Testis (tissue), 3 donors: ENCODE measurements around the gene TUBB4A. TPM values are rescaled to one million over a fixed set of nuclear protein-coding genes. Genes with fewer than 3 reads are reported as not detected.

Experiments used
- DNase-seq: peaks from one replicate; pipeline ENCODE4 v3.0.0-alpha.2; 2019
- H3K27ac ChIP-seq, 2 donors: fragments of 200-600 bp; sonication (generic); one replicate each; pipeline ENCODE4 v1.5.1; 2019
- H3K27me3 ChIP-seq: fragments of 200-600 bp; sonication (generic); one replicate; pipeline ENCODE4 v1.5.1; 2019
- H3K36me3 ChIP-seq: fragments of 200-600 bp; sonication (generic); one replicate; pipeline ENCODE4 v1.5.1; 2017; ENCODE audit warnings: low read depth; ENCODE audit errors: missing control alignments
- H3K4me1 ChIP-seq: fragments of 200-600 bp; sonication (generic); one replicate; pipeline ENCODE4 v1.5.1; 2019
- H3K4me3 ChIP-seq, 2 donors: fragments of 200-600 bp; sonication (generic); one replicate each; pipeline ENCODE4 v1.5.1; 2017 to 2019
- H3K9me3 ChIP-seq: fragments of 200-600 bp; sonication (generic); one replicate; pipeline ENCODE4 v1.5.1; 2017
- CTCF ChIP-seq, 3 experiments: fragments of 450-650 bp in 2 of 3; fragments of 200-600 bp in 1 of 3; sonication (generic) in 1 of 3; IDR thresholded peaks; one replicate each; pipeline ENCODE4 v1.5.1; 2016 to 2019; ENCODE audit warnings: antibody characterized with exemption in 3 of 3, mild to moderate bottlenecking in 2 of 3, moderate library complexity in 1 of 3
- POLR2A ChIP-seq: fragments of 450-650 bp; IDR thresholded peaks from one replicate; pipeline ENCODE4 v1.6.1; 2017; ENCODE audit warnings: antibody characterized with exemption, mild to moderate bottlenecking, moderate library complexity
- WGBS, 2 donors: methylation state at CpG; one replicate each; pipeline ENCODE4 v1.1.5; 2018; 5-methylcytosine and 5-hydroxymethylcytosine counted together
- intact Hi-C: fragments of 100-400 bp; cut with DNase I; formaldehyde crosslinking; loops from one replicate; pipeline ENCODE4 v1.15.1; 2023; ENCODE audit warnings: low total_unique reads
- polyA plus RNA-seq: library from polyadenylated mRNA; stranded (reverse); fragments of 350-450 nt; fragmentation: Illumina TruSeq; extraction: RNeasy Lipid Tissue Mini Kit (QIAGEN cat#74804); gene quantifications from one replicate; pipeline ENCODE4 v1.2.3, GENCODE V29; 2014; ENCODE audit warnings: low read depth, low replicate concordance; ENCODE audit not compliant: insufficient read depth
- total RNA-seq, 2 donors: library from RNA; depleted of rRNA; stranded (reverse); fragments of >200 nt; gene quantifications; one replicate each; pipeline ENCODE4 v1.2.3, GENCODE V29; 2016

TUBB4A gene
- total and polyA plus RNA-seq, 3 donors from 2014 or later, result 205 to 277 (median 217) TPM

GRCh38 chr19:6530386-6531162 is 28.5 kb upstream of the TUBB4A start, which contains the start of gene TNFSF9:
TSS of gene TNFSF9 (plus strand) at chr19:6531026. CDS start at chr19:6531037, 11 bp downstream.
- Histone ChIP-seq H3K27ac (peak within 1 kb of the TSS; percentile 53 to 55), H3K4me1 (peaks cover 9% of the 10 kb centered on the region)

DNA sequence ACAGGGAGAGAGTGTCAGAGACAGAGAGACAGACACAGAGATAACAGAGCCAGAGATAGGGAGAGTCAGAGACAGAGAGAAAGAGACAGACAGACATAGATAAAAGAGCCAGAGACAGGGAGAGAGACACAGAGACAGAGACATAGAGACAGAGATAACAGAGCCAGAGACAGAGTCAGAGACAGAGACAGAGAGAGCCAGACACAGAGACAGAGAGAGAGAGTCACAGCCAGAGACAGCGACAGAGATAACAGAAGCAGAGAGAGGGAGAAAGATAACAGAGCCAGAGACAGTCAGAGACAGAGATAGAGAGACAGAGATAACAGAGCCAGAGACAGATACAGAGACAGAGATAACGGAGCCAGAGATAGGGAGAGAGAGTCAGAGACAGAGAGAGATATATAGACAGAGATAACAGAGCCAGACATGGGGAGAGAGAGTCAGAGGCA is 27.9 kb upstream of the TUBB4A start:
- Histone ChIP-seq H3K4me1 (peaks cover 9% of the 10 kb centered on the region), H3K9me3 (no peaks in the 10 kb centered on the region), H3K36me3 (no peaks in the 10 kb centered on the region), H3K27me3 (no peaks in the 10 kb centered on the region), H3K4me3 (peak overlapping the region in 1 of 2 donors; percentile 60), H3K27ac (peak overlapping the region in 1 of 2 donors; percentile 53)
- WGBS, 2 donors, result 62 to 65% methylated on average over 2 of the region's 2 CpGs
- intact Hi-C loops, result no loop called here
- TF ChIP-seq CTCF (IDR thresholded peaks at IDR 0.05) (no peak), POLR2A (no peak)
- no peak for DNase-seq

More at GRCh38 chr19:6530386-6531162, 28.5 kb upstream of the TUBB4A start, which contains the start of gene TNFSF9:
- intact Hi-C loops, result no loop called here
- H3K27me3 ChIP-seq, result no peaks in the 10 kb centered on the region
- TF ChIP-seq CTCF (IDR thresholded peaks at IDR 0.05), result no peak
- TF ChIP-seq POLR2A, result peak; percentile 87
- peak within 1 kb of the TSS; percentile 32 to 60 for H3K4me3 ChIP-seq
- H3K9me3 ChIP-seq, result no peaks in the 10 kb centered on the region
- no peaks in the 10 kb centered on the region for H3K36me3 ChIP-seq
- WGBS, 2 donors, result 1 to 2% methylated on average over 18 to 41 of the region's 44 CpGs
- DNase-seq, result peak; percentile 95

DNA sequence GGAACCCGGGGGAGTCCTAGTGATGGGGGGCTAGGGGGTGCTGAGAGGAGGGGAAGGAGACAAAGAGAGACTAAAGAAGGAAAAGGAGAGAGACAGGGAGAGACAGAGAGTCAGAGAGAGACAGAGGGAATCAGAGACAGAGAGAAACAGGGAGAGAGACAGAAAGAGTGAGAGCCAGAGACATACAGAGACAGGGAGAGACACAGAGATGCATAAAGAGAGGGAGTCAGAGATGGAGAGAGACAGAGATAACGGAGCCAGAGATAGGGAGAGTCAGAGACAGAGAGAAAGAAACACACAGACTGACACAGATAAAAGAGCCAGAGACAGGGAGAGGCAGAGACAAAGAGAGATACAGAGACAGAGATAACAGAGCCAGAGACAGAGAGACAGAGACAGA is 27.2 kb upstream of the TUBB4A start:
- 60 to 63% methylated on average over 2 of the region's 2 CpGs for WGBS, 2 donors
- Histone ChIP-seq H3K36me3 (no peaks in the 10 kb centered on the region), H3K4me3 (no peak overlapping the region), H3K9me3 (no peaks in the 10 kb centered on the region), H3K4me1 (peaks cover 9% of the 10 kb centered on the region), H3K27ac (no peak overlapping the region), H3K27me3 (no peaks in the 10 kb centered on the region)
- TF ChIP-seq CTCF (IDR thresholded peaks at IDR 0.05), result no peak
- no peak for TF ChIP-seq POLR2A
- DNase-seq, result no peak
- intact Hi-C loops, result no loop called here

DNA sequence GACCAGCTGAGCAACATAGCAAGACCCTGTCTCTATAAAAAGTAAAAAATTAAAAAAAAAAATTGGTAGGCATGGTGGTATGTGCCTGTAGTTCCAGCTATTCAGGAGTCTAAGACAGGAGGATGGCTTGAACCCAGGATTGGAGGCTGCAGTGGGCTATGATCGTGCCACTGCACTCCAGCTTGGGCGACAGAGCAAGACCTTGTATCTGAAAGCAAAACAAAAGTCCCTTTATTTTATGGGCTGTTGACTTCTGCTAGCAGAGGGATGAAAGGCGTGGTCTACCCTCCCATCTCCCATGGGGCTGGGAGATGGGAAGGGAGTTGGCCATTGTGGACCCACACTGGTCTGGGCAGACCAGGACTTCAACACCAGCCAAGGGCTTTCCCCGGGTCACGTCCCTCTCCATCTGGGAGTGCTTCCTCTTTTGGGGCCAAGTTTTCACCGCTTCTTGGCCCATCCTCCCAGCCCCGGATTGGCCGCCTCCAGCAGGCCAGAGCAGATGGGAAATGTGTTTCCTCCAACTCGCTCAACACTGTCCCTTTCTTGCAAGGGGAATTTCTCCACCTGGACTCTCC is 26.5 kb upstream of the TUBB4A start:
- Histone ChIP-seq H3K27ac (no peak overlapping the region), H3K36me3 (no peaks in the 10 kb centered on the region), H3K9me3 (no peaks in the 10 kb centered on the region), H3K4me1 (peaks cover 9% of the 10 kb centered on the region), H3K27me3 (no peaks in the 10 kb centered on the region), H3K4me3 (no peak overlapping the region)
- DNase-seq, result peak; percentile 46
- intact Hi-C loops, result no loop called here
- no peak for TF ChIP-seq POLR2A
- TF ChIP-seq CTCF (IDR thresholded peaks at IDR 0.05), result no peak
- 41 to 47% methylated on average over 9 of the region's 9 CpGs for WGBS, 2 donors
